HG02981 (cell line): ENCODE data around the gene CORO2B.
"Not testable (repeated sequence)": the region's sequence is repeated elsewhere in the genome, so short reads cannot be mapped to it uniquely, and the experiment has no call there.

Source experiments
- ATAC-seq: cut with Tn5 transposase; IDR thresholded peaks from one replicate; pipeline ENCODE4 v1.9.1; 2021; ENCODE audit warnings: mild to moderate bottlenecking, moderate library complexity; ENCODE audit not compliant: unreplicated experiment

The CORO2B gene

DNA sequence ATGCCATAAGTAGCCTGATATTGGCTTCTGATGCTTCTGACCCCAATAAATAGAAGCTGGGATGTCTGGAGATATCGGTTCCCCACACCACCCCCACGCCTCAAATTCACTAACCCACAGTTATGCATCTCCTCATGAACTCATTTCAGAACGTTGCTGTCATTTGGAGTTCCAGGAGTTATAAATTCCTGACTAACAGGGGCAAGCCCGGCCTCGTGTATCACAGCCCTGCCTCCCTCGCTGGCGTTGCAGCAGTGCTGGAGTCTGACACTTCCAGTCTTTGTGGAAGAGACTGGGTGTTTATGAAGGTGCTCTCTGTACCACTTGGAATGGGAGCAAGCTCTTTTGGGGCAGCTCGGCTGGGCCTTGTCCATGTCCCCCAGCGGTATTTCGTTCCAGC lies 140.9 kb downstream of the CORO2B start:
- ATAC-seq, result no peak

DNA sequence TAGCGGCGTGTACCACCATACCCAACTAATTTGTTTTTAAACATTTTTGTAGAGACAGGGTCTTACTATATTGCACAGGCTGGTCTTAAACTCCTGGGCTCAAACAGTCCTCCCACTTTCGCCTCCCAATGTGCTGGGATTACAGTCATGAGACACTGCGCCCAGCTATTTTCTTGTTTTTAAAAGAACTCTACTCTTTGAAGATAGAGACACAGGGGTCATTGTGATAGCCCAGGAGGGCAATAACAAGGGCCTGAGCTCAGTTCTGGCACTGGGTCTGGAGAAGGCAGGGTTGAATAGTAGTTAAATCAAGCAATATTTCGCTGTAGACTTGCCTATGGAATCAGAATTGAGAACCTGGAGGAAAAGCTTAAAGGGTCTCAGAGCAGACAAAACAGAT lies 143.1 kb downstream of the CORO2B start:
- no peak for ATAC-seq

DNA sequence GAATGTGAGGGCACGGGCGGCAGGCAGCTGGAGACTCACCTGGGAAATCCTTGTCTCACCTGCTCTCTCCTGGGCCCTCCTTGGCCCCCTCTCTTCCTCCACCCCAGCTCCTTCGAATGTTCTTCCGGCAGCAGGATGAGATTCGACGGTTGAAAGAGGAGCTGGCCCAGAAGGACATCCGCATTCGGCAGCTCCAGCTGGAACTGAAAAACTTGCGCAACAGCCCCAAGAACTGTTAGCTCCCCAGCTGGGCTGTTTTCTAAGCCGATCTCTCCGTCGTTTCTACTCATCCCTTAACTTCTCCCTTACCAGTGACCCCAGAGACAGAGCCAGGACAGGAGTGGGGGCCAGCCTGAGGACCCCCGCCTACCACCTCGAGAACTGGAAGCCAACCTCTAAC lies 146.9 kb downstream of the CORO2B start:
- no peak for ATAC-seq

DNA sequence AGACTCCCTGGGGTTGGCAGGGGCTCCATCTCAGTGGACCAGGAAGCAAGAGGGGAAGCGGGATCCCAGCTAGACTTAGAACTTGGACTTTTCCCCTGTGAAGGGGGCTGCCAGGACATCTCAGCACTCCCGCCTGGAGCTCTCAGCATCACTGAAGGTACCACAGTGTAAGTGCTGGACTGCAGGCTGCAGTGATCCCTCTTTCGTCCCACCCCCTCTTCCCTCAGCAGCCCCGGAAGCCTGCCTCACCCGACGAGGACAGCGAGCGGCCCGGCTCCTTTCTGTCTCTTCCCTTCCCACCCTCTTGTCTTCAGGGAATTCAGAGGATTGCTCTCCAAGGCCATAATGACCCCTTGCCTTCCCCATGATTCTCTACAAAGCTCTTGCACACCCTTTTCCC lies 147.5 kb downstream of the CORO2B start:
- ATAC-seq, result no peak

DNA sequence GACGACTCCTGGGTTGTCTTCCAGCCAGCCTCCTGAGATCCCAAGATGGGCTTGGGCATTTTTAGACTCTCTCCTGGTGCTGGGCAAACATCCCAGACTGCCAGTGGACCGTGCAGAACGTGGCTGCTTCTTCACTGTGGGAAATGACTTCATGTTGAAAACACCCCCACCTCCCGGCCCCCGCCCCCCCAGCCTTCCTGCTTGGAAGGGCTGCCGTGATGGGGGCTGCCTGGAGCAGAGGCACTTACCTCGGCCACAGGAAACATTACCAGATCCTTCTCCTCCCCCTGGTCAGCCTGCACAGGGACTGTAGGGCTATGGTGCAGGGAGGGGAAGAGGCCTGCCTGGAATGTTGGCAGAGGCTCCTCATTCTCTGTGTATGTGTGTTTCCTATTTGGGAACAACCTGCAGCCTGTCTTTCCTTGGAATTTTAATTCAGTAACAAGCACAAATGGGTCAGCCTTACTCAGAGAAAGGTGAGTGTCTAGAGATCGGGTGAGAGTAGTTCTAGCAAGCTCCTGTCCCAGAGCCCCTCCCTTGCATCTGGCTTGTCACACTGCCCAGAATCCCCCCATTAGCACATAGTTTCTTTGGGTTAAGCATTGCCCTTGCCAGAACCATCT lies 151.1 kb downstream of the CORO2B start:
- ATAC-seq, result no peak

DNA sequence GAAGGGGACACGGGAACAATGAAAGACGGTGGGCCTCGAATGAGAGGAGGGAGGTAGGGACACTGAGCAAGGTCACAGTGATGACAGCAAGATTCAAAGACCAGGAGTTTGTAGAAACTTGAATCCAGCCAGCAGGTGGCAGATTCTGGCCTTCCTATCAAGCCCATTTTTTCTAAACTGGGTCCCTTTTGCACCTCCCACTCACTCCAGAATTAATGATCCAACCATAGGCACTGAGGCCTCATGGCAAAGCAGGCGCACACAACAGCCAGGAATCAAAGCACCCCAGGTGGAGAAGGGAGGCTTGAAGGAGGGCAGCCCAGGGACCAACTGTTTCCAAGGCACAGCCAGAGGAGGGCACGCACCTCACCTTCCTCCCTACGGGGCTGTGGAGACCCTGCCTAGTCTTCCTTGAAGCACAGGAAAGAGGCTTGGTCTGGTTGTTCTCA lies 151.7 kb downstream of the CORO2B start:
- no peak for ATAC-seq

DNA sequence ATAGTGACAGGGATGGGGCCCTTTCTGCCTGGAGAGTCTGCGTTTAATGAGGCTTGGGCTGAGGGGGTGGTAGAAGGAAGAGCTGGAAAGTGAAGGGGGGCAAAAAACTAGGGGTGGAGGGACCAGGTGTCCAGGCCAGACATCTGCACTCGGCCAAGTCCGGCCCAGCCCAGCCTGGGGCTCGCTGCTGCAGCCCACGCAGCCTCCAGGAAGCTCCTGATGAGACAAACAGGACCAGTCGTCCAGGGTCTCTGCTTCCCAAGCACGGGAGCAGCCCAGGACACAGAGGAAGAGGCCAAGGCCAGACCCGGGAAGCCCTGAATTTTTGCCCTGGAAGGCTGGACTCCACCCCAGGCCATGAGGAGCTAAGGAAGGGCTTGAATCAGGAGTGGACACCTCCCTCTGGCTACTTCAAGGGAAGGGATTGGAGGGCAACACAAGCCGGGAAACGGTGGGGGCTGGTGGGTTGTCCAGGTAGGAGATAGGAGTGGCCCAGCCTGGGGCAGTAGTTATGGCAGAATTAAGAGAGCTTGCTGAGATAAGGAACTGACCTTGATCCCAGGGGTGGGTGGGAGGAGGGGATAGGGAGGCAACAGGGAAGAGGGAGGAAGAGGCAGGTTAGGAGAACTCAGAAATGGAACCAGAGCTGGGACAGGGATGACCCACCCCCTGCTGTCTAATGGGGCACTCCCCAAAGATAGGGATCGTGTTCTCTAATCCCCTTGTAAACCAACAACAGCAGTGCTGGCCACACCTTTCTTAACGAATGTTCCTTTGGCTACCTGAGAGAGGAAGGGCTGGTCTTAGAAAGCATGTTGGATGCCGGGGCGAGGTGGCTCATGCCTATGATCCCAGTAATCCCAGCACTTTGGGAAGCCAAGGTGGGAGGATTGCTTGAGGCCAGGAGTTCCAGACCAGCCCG lies 152.4 kb downstream of the CORO2B start:
- ATAC-seq, result no peak

DNA sequence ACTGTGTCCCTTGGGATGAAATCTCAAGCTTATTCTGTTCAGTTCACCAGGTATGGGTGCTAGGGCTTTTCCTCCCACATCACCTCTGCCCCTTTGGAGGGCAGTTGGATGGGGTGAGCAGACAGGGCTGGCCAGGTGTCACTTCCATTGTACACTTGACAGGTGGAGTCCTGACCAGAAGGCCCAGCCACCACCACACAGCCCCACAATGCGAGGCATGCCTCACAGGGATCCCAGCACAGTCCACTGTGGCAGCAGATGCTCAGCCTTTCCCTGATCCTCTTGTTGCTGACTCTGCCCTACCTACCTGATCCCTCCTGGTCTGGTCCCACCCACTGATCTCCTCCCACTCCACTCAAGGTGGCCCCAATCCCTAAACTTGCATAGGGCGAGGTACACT lies 153.7 kb downstream of the CORO2B start:
- no peak for ATAC-seq

DNA sequence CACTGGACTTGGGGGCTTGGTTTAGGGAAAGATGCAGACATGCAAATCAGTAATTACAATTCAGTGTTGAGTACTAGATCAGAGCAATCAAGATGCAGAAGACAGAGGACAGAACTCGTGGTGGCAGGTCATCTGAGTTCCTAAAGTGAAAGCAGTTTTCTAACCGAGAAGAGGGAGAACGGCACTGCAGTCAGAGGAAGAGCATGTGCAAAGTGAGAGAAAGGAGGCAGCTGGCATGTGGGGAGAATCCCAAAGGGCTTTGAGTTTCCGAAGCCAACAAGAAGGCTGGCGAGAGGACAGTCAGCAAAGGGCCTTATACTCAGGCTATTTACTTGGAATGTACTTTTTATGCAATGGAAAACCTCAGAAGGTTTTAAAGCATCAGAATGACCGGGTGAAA lies 154.9 kb downstream of the CORO2B start:
- no peak for ATAC-seq

DNA sequence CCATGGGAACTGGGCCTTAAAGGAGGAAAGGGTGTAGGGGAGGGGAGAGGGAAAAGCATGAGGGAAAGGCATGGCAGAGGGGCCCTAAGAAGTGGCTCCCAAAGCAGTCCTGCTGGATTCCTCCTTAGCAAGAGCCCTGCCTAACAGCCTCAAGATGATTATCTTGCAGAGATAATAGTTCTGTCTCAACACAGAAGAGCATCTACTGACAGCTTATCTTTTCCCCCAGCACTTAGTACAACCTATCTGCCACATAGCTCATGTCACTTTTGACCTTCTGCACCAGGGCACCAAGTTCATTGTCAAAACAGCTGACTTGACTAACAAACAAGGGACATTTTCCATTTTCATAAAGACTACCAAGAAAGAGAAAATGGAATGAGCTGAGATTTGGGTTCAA lies 155.6 kb downstream of the CORO2B start:
- ATAC-seq, result no peak

DNA sequence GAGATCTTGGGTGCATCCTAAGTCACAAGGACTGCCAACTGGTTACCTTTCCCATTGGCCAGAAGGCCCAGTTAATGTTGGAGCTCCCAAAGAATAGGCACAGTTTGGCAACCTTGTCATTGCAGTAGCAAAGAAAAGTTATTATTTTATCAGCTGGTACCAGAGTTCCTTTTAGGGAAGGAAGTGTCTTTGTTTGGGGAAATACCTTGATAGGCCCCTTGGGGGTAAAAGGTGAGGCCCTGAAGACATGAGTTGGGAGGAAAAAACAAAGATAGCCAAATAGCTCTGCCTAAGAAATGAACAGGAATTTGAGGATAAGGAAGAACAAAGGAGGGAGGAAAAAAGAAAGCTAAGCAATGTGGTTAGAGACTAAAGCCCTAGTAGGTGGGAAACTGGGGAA lies 156.1 kb downstream of the CORO2B start:
- no peak for ATAC-seq

DNA sequence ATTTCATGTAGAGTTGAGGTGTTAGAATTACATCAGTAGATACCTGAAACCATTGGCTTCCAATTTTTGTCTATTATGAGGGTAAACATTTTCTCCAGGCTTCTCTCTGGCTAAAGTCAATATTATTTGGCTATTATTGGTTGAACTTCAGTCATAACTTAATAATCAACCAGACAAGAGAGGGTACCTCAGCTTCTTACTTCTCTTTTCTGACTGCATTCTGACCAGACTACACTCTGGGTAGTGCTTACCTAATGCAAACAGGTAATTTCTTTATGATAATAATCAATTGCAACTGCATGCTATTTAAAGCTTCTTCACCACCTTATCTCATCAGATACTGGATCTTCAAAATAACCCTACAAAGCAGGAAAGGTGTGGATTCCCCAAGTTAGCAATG lies 156.8 kb downstream of the CORO2B start:
- ATAC-seq, result no peak

DNA sequence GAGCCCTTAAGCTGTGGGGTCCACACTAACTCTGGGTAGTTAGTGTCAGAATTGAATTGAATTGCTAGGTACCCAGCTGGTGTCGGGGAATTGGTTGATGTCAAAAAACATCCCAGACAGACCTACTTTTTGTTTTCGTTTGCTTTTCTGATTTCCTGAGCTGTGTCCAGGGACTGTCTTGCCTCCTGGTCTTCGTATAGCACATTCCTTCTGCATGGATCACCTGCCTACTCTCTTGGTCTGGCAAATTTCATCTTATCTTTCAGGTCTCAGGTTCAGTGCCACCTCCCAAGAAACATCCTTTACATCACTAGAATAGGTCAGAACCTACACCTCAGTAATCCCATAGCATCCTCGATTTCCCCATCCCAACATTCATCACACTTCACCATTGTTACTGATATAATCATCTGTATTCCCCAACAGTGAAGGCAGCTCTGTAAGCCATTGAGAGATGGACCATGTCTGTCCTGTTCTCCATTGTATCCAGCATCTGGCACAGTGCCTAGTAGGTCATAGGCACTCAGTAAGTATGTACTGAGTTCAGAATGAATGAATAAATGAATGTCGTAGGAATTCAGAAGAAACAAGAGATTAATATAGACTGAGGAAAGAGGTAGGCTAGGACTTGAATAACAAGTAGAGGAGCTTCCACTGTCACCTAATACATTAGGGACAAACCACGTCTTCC lies 160.7 kb downstream of the CORO2B start:
- no peak for ATAC-seq

DNA sequence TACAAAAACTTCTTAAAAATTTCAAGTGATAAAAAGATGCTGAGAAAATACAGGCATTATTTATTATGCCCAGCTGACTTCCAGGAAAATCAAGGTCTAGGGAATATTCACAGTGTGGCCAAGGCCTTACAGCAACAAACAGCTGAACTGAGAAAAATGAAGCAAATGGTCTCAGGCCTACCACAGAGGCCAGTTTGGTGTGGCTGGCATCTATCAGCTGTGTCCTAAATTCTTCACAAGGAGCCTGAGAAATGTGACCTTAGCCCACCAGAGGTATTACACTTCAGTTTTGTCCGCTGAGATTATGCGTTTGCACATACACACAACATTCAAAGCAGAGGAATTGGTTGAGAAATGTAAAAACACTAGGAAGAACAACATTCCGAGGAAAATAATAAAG lies 164.5 kb downstream of the CORO2B start:
- no peak for ATAC-seq

DNA sequence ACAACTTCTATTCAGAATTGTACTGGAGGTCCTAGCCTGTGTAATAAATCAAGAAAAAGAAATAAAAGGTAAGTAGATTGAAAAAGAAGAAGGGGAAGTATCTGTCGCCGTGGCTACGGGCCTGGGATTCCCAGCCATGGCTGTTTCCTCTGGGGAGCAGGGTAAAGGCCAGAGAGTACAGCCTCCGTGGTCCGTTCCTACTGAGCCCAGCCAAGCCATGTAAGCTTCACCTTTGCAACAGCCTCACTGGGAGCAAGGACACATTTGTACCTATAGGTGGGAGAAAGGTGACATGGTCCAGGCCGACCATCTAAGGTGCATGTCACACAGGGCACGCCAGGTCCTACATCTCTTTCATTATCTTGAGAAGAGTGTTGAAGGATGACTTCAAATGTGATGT lies 170.6 kb downstream of the CORO2B start:
- ATAC-seq, result no peak

DNA sequence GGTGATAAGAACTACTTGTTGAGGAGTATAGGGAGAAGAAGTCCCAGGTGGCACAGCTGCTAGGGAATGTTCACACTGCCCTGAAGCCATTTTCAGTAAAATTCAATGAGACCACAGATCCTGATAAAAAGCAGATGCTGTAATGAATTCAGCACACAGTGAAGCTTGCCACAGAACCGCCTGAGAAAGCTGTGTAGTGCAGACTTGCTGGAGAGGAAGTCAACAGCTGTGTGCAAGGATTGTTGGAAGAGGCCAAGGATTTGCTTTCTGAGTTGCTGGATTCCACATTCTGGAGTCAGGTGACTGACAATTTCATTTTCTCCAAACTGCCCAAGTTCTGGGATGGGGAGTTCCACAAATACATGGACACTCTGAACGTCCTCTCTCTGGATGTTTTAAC lies 171.0 kb downstream of the CORO2B start:
- ATAC-seq, result no peak

DNA sequence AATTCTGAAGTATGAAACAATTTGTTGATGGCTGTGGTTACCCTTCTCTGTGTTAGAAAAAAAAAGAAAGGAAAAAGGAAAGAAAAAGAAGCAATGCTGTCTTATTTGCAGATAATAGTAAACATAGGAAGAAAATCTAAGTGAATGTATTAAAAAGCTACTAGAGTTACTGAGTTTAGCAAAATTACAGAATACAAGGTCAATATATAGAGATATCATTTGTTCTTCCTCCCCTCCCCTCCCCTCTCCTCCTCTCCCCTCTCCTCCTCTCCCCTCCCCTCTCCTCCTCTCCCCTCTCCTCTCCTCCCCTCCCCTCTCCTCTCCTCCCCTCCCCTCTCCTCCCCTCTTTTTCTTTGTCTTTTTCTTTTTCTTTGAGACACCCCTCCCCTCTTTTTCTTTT lies 172.8 kb downstream of the CORO2B start:
- no peak for ATAC-seq

DNA sequence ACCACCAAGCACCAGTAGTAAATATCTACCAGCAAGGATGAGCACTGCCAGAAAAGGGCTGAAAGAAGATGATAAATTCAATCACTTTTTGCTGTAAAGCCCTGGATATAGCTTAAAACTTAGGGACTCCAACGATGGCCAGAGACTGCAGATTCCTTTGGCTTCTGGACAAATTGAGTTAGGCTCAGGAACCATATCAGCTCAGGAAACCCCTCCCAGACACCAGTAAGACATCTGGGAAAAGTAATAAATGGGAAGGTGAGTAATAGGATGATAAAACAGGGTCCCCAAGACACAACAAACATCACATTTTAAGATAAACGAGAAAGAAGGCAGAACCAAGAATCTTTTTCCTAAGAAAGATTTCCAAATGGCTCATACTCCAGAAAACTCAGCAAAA lies 176.9 kb downstream of the CORO2B start:
- ATAC-seq, result no peak

DNA sequence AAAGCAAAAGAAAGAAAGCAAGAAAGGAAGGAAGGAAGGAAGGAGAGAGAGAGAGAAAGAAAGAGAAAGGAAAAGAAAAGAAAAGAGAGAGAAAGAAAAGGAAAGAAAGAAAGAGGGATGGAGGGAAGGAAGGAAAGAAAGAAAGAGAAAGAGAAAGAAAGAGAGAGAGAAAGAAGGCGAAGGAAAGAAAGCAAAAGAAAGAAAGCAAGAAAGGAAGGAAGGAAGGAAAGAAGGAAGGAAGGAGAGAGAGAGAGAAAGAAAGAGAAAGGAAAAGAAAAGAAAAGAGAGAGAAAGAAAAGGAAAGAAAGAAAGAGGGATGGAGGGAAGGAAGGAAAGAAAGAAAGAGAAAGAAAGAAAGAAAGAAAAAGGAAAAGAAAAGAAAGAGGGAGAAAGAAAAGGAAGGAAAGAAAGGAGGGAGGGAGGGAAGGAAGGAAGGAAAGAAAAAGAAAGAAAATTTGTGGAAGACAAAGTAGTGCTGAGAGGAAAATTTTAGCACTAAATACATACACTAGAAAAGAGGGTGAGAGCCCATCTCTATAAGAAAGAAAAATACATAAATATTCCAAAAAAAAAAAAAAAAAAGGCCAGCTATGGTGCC lies 181.3 kb downstream of the CORO2B start:
- ATAC-seq, result not testable (repeated sequence)

DNA sequence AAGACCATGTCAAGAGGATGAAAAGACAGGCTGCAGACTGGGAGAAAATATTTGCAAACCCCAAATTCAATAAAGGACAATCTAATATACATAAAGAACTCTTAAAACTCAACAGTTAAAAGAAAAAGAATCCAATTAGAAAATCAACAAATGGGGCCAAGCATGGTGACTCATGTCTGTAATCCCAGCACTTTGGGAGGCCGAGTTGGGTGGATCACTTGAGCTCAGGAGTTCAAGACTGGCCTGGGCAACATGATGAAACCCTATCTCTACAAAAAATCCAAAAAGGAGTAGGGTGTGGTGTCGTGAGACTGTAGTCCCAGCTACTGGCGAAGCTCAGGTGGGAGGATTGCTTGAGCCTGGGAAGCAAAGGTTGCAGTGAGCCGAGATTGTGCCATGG lies 184.3 kb downstream of the CORO2B start:
- ATAC-seq, result no peak

DNA sequence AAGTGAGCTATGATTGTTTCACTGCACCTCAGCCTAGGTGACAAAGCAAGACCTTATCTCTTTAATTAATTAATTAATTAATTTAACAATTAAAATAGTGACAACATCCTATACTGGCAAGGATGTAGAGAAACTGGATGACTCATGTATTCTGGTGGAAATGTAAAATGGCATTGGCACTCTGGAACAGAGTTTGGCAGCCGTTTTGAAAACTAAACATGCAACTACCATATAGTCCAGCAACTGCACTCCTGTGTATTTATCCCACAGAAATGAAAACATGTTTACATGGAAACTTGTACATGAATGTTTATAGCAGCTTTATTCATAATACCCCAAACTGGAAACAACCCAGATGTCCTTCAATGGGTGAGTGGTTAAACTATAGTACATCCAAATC lies 185.3 kb downstream of the CORO2B start:
- no peak for ATAC-seq
